GM18502 (cell line): Measurements from ENCODE around the gene TSTD1.

Source experiments
- ATAC-seq: cut with Tn5 transposase; IDR thresholded peaks from one replicate; pipeline ENCODE4 v1.9.1; 2021; ENCODE audit warnings: mild to moderate bottlenecking; ENCODE audit not compliant: unreplicated experiment, poor library complexity

The TSTD1 gene, protein sequence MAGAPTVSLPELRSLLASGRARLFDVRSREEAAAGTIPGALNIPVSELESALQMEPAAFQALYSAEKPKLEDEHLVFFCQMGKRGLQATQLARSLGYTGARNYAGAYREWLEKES

DNA sequence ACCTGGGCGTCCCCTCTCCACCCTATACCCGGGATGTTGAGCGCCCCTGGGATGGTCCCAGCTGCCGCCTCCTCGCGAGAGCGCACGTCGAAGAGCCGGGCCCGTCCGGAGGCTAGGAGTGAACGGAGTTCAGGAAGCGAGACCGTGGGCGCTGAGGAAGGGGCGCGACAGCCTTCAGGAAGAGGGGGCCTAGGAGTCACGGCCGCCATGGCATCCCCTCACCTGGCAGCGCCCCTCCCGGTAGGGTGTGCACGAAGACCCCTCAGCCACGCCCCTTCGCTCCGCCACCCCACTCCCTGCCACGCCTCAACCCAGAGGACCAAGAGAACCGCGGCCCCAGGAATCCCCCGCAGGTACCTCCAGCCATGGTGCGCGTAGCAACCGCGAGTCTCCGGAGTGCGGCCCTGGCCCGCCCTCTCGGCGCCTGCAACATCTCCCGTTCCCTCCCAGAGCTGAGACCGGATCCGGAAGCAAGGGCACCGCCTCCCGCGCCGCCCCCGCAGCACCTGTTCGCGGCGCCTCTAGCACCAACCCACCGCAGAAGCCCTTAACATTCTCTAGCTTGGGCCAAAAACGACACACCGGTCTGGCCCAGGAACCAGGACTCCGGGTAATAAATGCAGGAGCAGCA lies at the start of gene TSTD1:
Gene TSTD1, minus strand, starts transcription at position 442 of the 631 bp plus-strand sequence. Its CDS starts 75 bp downstream, at position 367.
- peak; percentile 84 for ATAC-seq

DNA sequence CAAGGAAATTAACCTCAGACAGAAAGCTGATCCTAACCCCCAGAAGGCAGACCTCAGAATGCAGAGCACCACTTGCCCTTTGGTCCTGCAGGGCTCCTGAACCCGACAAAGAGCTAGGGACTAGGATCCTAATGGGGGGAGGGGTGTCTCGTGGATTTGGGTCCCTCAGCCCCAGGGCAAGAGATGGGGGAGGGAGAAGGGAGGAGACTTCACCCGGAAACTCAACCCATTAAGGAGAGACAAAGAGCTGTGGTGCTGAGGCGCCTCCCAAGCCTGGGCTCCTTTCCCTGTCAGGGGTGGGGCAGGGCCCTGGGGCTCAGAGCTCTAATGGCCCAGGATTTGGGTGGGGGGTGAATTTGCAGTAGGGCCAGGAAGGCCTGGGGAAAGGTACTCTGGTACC lies 47.7 kb upstream of the TSTD1 start:
- ATAC-seq: no peak

DNA sequence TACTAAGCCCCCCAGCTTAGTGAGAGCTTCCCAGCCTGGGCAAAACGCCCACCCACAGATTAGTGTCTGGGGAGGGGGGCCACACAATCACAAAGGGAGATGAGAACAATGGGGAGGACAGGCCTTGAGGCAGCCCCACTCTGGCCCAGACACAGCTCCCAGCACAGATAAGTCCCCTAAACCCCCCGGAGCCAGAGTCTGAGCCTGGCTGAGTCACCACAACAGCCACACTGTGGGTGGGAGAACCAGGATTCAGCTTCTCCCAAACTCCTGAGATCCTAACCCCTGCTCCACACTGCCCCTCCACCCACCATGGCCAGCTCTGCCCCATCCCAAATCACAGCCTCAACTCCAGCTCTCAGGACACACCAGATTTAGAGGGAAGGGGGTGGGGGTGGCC lies 46.4 kb upstream of the TSTD1 start:
- no peak for ATAC-seq

DNA sequence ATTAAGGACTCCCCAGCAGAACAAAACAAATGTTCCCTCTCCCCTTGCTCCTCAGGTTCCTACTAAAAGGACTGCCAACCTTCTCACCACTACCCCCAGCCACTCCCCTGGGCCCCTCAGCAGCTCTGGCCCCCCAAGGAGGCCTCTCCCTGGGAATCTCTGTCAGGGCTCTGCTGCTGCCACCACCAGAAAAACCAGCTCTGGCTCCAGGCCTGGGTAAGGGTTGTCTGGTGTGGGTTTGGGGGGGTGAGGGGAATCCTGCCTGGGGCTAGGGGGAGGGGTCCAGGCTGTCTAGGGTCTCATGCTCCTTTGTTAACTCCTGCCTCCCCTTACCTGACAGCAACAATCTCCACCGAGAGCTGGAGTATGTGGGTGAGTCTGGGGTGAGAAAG lies 45.8 kb upstream of the TSTD1 start:
- no peak for ATAC-seq

DNA sequence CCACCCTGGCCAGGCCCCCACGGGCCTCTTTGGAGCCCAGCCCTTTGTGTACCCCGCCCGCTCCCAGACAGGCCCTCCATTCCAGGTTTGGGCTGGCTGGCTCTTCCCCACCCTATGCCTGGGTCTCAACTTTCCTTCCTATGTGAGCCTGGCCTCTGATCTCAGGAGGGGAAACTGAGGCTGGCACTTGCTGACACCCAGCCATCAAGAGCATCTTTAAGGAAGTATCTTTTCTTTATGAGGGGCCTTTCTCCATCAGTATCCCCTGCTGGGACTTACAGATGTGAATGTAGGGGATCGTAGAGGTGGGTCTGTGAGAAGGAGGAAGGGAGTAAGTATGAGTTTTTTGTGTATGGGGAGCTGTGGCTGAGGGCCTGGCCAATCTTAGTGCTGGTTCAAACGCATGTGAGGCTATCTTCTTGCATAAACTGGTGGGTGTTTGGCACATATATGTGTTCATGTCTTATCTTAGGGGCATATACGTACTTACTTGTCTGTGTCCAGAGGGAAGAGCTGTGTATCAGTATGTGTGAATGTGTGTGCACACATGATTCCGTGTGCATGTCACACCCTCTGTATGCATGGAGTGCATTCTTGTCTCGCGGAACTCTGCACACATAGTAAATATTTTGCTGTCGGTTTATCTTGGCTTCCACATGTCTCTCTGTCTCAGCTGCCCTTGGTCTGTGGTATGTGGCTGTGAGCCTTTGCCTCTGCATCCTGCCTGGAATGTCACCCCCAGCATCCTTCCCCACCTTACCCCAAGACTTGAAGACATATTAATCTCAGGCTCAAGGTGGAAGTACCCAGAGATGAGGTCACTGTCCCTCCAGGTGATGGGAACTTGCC lies 45.2 kb upstream of the TSTD1 start:
- ATAC-seq: no peak

DNA sequence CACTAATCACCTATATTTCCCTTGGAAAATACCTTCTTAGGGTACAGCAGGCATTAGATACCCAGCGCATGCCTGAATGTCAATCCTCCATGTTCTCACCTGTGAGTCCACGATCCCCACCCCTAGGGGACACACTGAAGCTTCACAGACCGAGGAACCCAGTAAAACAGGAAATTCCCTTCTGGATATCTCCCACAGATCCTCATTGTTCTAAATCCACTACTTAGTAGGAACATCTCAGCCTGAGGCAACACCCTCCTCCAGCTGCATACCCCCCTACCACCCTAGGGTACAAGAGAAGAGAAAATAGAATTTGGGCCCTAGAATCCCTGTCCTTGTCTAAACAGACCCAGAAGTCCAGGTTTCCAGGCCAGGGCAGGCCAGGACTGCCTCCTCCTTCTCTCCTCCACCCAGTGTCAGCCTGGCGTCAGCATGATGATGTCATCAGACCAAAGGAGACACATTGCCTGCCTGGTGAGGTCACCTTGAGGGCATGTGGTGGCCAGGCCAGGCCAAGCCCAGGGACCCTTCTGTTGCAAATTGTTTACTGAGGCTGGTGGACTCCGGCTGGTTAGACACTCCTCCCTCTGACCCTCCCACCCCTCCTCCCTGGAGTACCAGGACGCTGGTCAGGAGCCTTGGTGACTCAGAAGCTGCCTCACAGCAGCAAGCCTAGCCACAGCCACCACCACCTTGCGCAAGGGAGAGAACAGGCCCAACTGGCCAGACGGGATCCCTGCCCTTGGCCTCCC lies 44.4 kb upstream of the TSTD1 start:
- ATAC-seq: no peak

DNA sequence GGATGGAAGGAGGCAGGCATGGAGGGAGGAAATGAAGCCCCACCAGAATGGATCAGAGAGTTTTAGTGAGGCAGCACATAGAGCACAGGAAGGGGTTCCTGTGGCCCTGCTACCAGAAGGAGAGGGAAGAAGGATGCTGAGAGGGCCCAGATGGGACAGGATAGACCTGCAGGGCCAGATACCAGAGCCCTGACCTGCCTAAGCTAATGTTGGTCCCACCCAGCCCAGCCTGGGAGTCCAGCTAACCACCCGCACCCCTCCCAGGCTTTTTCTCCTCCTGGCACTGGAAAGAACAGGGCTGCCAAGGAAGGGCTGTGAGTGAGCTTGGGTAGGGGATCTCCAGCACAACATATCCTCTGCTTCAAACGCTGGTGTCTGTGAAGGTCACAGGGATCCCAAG lies 43.7 kb upstream of the TSTD1 start:
- ATAC-seq: no peak

DNA sequence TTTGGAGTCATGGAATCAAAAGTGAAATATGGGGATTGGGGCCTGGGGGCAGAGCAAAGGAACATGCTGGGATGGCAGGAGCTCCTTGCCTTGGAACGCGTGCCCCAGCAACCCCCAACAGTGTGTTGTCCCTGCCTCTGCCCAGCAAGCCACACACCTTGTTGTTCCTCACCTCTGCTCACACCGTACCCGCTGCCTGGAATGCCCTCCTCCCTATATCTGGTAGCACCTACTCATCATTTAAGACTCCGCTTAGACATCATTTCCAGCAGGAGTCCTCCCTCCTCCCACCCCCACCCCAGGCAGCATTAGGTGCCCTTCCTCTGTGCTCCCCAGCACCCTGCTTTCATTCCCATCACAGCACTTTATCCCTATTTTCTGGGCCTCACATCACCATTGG lies 42.8 kb upstream of the TSTD1 start:
- ATAC-seq: no peak

DNA sequence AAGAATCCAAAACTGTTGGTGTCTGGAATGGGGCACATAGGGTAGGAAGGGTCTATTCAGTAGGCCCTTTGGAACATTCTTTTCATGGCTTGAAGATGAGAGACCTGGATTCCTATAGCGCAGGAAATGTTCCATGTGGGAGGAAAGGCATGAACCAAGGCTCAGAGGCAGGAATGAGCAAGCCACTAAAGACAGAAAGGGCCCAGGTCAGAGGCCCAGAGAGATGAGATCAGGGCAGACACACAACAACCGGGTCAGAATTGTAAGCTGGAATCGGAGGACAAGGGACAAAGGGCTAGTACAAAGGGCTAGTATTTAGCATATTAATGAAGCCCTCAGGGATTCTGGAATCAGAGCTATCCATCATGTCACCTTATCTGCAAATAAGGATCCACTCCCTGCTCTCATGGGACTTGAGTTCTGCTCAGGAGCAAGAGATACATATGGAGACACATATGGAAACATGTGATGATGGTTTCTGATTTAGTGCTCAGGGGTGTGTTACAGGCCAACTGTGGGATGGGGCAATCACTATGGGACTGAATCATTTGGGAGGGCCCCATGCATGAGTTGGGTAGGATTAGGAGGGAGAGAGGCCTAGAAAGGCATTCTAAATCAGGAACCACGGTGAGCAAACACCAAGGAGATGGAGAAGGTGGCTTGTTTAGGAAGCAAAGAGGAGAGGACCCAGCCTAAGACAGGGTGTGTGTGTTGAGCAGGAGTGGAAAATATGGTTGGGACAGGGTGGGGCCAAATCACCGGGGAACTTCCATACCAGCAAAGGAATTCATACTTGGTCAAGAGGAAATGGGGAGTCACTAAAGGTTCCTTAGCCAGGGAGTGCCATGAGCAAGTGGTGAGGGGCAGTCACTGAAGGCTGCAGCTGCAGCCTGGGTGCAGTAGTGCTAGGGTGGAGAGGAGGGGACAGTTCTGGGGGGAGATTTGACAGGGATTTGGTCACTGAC lies 42.0 kb upstream of the TSTD1 start:
- no peak for ATAC-seq

DNA sequence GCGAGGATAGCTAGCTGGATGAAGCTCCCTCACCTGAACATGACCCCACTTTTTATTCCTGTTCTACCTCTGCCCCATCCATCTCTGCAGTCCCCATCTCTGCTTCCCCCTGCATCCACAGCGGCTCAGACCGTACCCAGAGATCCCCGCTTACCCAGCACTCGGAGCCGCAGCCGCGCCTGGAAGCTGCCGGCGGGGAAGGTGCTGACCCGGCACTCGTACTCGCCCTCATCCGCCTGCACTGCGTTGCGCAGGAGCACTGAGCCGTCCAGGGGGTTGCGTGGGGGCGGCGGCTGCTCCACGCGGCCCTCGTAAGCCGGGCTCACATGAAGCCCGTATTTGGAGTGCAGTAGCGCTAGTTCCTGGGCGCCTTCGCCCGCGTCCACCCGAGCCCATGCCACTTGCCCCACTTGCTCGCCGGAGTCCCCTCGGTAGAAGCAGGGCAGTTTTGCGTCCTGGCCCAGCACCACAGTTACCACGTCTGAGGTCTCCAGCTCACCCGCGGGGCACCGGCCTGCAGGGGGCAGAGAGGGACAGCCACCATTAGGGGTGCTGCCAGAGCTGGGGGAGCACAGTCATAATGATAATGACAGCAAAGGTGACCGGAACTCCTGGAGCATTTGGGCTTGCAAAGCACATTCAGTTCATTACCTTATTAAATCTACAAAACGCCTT lies 40.8 kb upstream of the TSTD1 start:
- no peak for ATAC-seq

DNA sequence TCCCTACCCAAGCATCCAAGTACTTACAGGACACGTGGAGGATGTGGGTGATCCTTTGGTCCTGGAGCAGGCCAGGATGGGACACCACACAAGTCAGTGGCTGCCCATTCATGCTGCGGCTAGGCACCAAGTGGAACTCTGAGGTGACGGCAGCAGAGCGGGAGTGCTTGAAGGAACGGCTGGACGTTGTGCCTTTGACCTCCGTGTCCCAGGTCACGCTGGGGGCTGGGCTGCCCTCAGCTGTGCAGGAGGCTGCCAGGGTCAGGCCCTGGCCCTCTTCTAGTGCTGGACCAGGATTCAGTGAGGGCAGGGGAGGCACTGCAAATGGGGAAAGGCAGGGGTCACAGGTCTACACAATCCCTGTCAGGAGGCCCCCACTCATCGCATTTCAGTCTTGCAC lies 38.7 kb upstream of the TSTD1 start:
- no peak for ATAC-seq

DNA sequence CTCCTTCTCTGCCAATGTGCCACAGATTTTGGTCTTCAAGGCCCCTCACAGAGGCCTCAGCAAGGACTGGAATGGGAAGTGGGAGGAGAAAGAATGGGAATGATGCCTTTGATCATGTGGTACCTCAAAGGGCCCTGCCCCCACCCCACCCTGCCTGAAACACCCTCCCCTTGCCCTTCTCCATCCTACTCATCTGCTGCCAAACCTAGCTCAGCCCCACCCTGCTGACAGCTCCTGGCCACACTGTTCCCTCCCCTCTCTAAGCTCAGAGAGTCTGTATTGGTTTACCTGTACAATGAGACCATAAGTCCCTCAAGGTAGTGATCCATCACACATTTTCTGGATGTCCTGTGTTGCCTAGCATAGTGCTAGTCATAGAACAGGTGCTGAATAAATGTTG lies 37.6 kb upstream of the TSTD1 start:
- ATAC-seq: no peak

DNA sequence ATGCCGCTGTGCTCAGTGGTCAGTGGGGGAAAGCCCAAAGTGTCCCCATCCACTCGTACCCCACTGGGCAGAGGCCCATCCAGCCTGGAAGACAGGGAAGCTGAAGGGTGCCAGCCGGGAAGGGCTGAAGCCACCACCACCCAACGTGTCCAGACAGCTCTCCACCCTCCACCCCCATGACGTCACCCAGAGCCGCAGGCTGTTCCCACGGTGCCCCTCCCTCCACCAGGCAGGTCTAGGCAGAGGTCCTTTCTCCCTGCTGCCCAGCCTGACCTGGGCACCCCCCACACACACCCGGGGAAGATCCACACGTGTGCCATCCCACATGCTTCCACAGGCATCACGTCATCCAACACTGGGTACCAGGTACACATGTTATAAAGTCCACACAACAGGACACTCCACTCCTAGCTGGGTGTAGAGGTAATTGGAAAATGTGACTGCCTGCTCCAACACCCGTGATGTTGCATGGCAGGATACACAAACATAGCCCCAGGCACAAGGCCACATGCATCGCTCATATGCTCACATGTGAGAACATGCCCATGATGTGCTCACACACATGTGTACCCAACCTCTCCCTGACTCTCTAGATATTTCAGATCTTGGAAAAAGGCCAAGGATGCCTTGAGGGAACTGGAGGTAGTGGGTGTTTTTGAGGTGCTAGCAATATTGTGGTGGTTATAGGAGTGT lies 36.1 kb upstream of the TSTD1 start:
- no peak for ATAC-seq

DNA sequence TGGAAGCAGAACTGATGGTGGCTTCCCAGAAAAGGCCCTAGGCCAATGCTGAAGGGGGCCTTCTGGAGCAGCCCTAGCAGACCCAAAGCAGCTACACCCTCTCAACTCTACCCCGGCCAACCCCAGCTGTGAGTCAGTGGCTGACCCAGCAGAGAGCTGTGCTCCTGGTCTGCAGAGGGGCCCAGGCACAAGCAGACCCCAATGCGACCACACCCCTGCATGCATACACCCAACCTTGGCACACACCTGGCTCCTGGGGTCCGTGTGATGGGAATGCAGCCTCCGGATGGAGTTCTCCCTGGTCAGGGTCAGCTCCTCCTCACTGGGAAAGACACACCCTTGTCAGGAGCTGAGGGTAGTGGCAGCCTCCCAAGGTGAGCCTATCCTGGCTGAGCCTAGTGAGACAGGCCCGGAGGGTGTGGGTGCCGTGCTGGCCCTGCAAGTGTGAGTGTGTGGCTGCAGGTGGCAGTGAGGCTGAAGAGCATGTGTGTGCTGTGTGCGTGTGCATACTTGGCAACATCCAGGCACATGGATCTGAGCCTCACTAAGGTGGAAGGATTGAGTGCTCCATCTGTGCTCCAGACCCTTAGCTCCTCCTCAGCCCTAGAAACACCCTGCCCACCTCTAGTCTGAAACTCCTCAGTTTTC lies 34.8 kb upstream of the TSTD1 start:
- ATAC-seq: no peak

DNA sequence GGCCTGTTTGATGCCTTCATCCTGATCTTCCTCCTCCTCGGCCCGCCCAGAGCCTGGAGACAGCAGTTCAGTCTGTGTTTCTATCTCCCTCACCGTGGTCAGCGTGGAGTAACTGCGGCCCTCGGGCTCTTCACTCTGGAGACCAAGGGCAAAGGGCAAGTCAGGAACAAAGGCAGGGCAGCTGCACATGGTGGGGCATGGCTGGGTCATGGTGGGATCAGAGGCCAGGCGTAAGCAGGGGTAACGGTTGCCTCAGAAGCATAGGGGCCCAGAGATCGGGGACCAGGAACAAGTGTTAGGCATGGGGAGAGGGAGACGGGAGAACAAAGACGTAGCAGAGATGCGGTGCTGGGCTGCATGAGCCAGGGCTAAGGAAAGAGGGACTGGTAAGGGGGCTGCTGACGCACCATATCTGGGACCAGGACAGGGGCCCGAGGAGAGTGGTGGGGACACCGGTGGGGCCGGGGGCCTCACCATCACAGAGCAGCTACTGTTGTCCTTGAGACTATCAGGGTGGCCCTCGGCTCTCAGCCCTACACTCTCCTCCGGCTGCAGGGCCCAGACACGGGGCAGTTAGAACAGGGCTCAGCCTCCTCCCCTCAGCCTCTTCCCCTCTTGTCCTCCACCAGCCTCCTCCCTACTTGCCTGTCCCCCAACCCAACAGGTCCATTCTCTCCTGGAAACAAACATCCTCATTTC lies 34.1 kb upstream of the TSTD1 start:
- ATAC-seq: no peak

DNA sequence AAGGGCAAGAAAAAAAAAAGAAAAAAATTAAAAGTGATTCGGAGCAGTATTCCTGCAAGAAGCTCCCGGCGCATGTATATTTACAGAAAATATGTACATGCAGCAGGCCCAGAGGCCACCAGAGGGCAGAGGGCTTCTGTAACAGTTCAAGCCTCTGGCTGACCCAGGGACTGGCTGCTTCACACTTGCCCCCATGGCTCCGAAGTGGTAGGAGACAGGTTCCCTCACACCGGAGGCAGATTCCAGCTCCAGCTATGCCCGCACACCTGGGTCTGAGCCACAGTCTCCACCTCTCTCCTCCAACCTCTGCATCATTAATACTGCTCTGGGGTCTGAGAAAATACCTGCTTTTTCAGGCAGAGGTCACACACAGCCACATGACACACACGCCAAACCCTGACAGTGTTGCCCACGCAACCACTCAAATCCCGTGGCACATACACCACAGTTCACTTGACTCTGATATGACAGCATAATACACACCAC lies 33.2 kb upstream of the TSTD1 start:
- ATAC-seq: no peak

DNA sequence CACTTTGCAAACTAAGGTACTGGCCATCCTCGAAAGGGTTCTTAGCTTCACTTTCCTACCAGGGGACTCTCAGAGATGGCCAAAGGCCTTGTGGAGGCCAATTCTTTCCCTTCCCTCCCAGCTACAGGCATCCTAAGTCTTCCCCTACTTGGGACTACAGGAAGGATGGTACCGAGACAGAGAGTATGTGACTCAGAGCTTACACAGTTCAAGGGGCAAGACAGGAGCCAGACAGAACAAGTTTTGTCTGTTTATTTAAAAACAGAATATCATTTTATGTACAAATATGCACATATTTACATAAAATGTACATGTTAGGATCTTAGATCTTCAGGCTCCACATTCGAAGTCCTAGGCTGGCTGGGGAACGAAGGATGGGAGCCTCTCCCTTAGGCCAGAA lies 32.0 kb upstream of the TSTD1 start:
- no peak for ATAC-seq
